Tongue (tissue), 2 donors: ENCODE measurements around the gene MYO3B. TPM values are rescaled to one million over a fixed set of nuclear protein-coding genes. Genes with fewer than 3 reads are reported as not detected.

ENCODE experiments used
- DNase-seq: peaks from one replicate; pipeline ENCODE4 v3.0.0-alpha.2; 2015
- total RNA-seq: library from RNA; depleted of rRNA; stranded (reverse); fragments of >200 nt; gene quantifications from one replicate; pipeline ENCODE4 v1.2.3, GENCODE V29; 2014

The MYO3B gene
- total RNA-seq, 1 donor from 2014 or later, result 1.8 TPM

DNA sequence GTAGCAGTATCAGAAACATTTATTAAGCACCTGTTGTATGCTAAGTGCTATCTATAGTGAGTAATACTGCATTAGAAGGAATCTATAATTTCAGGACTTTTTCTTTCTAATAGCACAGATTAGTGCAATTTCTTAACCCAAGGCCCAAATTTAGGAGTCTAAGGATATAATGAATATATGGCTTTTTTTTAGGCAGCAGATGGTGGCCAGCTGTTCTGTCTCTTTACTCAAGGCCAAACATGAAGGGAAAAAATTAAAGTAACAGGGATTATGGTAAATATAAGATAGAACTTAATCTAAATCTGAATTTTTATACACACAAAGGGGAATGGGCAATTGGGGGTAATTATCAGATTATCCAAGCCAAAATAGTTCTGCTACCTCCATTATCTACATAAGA, 306.6 kb downstream of the MYO3B start:
- no peak for DNase-seq

- no peak for DNase-seq
Measured at GRCh38 chr2:170485254-170486026, 307.5 kb downstream of the MYO3B start.

DNA sequence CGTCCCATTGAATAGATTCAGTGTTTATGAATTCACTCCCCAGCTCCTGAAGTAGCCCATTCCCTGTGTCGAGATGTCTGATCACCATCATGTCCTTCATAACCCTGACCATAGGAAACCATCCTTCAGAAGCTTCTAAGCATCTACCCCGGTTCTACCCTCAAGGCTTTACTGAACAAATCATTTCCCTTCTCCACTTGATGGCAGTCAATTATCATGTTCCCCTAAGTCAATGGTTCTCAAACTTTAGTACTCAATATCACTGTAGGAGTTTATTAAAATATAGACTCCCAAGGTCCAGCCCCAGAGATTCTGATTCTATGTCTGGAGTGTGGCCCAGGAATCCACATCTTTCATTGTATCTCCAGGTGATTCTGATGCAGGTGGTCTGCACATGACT, 308.8 kb downstream of the MYO3B start:
- DNase-seq, result no peak

GRCh38 chr2:170488807-170489206, 310.9 kb downstream of the MYO3B start:
- DNase-seq, result no peak

- peak; percentile 33 for DNase-seq
Measured at GRCh38 chr2:170492010-170492409, 314.1 kb downstream of the MYO3B start.

DNA sequence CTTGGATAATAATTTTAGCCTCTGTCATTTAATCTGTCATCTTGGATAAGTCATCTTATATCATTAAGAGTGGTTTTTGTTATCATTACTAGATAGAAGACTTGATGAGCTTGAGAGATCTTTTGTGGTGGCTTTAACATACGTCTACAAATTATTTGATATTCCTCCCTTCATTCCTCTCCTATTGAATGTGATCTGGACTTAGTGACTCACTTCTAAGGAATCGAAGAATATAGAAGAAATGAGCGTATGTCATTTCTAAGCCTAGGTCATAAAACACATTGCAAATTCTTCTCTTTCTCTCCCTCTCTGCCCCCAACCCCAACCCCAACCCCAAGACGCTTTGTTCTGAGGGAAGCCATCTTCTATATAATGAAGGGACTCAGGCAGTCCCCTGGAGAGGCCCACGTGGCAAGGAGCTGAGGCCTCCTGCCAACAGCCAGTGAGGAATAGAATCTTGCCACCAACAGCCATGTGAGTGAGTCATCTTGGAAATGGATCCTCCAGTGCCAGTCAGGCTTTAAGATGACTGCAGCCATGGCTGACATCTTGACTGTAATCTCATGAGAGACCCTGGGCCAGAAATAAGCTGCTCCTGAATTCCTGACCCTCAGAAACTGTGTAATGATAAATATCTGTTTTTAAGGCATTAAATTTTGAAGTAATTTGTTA, 315.6 kb downstream of the MYO3B start:
- DNase-seq, result no peak

- no peak for DNase-seq
Measured at GRCh38 chr2:170495896-170496295, 317.9 kb downstream of the MYO3B start.

- no peak for DNase-seq
Measured at GRCh38 chr2:170498619-170499018, 320.7 kb downstream of the MYO3B start.

- no peak for DNase-seq
Measured at GRCh38 chr2:170500104-170500503, 322.2 kb downstream of the MYO3B start.

DNA sequence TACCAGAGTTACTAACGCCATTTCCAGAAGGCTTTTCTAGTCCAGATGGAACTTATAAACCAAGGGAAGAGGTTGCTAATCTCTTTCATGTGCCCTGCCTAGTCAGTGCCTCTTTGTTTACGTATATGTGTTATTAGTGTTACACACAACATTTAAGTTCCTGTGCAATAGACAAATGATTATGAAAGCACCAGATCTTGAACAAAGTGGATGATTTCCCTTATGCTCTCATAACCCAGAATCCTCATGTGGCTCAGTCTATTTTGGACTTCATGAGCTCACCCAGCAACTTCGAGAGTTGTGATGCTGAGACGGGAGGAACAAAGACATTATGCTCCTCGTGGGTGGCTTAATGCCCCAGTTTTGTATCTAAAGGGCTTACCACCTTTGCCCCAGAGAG, 322.8 kb downstream of the MYO3B start:
- peak; percentile 72 for DNase-seq

- peak; percentile 56 for DNase-seq
Measured at GRCh38 chr2:170501421-170502043, 323.6 kb downstream of the MYO3B start.

- DNase-seq, result peak; percentile 87
Measured at GRCh38 chr2:170502361-170503130, 324.6 kb downstream of the MYO3B start.

DNA sequence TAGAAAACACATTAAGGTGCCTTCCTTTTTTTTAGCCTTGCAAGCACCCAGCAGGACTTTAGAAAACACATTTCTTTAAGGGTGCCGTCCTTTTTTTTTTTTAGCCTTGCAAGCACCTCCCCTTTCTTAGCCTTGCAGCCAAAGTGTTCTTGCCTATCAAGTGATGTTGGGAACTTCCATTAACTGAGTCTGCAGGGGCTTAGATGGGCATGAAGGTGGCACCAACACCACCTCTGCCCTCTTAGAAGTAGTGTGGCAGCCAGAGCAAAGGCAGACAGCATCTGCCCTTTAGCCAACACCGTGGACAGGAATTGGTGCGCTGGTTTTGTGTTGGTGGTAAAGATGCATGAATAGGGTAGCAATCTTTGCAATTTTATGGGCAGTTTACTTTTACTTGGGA, 325.6 kb downstream of the MYO3B start:
- no peak for DNase-seq

DNA sequence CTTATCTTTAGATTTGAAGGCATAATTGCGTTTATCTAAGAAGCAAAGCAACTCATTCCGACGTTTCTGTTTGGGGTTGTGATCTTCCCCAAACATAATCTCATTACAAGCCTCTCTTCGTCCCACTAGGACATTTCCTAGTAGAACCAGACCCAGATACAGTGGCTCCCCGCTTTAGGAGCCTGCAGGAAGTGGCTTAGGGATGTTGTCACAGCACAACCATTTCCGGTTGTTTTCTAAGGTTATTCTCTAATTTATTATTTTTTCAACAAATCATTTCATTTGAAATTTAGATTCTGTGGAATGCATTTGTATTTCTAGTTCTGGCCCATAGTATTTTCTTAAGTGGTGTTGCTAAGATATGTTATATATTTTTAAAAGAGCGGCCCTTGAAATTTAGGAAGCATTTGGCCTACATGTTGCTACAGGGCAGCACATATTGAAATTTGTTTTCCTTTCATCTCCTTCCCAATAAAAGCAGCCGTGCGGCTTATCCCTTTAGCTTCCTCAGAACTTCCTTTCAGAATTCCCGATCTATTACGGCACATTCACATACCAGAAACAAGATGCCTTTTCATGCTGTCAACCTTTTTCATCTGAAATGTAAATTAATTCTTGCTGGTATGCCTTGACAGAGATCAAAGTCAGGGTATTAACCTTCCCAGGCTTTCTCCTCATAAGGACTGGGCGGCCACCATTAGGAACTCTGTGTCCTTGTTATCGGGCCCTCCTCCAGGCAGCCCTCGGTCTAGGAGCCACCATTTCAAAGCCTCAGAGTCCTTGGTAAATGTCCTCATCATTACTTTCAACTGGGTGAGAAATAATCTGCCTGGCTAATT, 326.2 kb downstream of the MYO3B start:
- DNase-seq, result no peak

DNA sequence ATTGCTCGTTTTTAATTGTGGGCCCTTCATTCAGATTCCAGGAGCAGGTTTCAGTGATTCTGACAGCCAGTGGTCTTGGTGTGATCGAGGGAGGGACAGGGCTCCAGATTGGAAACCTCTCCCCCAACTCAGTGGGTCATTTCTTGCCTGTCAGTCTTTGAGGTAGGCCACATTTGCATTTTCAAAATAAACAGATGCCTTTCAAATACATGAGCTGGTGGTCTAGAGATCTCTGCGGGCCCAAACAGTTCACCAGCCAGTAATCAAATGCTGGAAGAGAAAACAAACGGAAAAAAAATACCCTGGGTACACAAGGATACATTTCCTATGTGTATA, 326.8 kb downstream of the MYO3B start:
- no peak for DNase-seq

DNA sequence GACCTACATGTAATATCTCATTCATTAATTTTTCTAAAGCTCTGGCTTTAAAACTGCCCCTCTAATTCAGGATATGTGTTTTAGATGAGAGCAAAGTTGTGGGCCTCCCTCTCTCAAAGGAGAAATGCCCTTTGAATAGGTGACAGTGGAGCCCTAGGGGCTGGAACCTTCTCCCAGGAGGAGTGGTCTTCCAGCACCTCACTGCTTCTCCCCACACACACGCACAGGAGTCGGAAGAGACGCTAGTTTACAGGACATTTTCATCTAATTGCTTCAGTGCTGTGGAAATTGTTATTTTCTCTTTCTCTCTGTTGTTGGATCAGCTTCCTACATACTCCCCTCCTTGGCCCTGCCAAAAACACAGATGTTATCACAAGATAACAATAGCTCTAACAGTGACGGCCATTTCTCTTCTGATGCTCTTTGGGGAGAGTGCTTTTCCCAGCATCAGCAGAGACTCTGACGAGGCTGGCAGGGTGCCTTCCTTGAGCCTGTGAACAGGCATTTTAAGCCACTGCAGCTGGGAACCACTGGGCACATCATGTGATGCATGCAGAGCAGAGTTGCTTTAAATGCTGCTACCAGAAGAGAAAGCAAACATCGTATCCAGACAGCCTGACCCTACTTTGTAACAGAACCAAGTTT, 327.8 kb downstream of the MYO3B start:
- peak; percentile 89 for DNase-seq

DNA sequence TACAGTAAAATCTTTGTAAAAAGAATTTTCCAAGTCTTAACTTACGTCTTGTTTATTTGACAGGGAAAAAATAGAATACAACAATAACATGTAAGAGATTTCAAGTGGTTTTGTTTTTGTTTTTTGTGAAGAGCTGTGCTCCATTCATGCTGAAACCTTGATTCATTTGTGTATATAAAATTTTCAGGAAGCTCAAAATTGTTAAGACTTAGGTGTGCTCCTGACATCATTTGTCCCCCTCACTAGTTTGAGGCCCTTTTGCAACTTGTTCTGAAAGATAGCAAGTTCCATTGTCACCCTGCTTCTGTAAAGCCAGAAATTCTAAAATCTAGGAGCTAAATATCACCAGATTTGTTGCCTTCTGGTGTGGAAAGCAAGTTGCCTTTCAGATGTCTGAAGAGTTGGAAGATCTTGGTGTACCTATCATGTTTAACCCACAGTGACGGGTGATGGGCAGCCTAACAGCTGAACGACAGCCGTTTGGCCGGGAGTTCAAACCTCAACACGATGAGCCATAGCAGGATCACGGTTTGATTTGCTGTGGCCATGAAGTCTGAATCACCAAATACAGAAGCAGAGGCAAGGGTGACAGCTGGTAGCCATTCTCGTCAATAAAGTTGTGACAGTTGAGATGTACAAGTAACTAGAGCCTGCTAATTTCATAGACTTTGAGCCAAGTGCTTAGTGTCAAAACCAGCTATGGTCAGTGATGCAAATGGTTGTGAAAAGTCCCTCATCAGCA, 331.7 kb downstream of the MYO3B start:
- peak; percentile 74 for DNase-seq

GRCh38 chr2:170512266-170512665, 334.3 kb downstream of the MYO3B start:
- DNase-seq, result no peak

DNA sequence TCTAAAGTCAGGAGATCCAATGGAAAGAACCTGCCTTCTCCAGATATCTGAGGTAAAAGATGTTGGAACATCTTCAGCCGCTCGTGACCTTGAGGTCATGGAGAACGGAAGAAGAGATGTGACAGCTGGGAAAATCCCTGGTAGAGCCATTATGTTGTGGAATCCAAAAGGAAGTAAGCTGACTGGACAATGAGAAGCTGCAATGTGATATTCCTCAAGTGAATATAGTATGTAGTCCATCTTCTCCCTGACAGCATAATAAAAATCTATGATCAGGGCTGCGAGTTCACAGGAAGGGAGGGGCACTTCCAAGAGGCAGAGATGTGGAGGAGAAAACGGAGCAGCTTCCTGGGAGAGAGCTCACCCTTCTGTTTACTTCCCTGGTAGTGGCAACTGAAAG, 336.2 kb downstream of the MYO3B start:
- no peak for DNase-seq

DNA sequence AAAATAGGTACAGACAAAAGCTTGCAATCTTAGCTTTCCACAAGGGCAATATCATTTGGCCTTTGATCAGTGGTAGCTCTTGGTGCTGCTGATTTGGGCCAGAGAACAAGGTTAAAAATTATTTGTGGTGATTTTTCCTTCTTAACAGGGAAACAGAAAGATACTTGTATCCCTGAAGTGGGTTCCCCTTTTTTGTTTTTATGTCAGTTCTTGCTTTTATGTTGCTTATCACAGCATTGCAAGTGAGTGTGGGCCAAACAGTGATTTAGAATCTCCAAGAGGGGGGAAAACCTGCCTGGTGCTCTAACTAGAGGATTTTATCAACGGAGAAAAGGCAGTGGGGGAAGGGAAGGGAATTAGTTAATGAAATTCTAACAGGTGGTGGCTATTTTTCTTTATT, 339.6 kb downstream of the MYO3B start:
- DNase-seq, result no peak

DNA sequence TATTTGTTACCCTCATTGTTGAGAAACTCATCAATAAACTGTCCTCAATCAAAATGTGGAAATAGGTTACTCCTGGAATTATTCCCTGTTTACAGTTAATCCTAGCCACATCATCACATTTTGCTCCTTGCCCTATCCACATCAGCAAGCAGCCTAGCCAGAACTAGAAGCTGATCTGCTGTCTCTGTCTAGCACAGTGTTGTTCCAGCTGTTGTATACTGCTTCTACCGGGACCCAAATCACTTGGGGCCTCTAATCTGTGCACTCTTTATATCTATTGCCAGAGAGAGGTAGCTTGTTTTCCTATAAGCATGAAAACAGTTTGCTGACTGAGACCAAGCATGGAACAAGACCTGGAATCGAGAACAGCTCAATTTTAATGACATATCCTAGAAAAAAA, 341.0 kb downstream of the MYO3B start:
- no peak for DNase-seq
